ENCODE results near the gene MED13L.
"Not testable (repeated sequence)": the region's sequence is repeated elsewhere in the genome, so short reads cannot be mapped to it uniquely, and the experiment has no call there.

MED13L gene

DNA sequence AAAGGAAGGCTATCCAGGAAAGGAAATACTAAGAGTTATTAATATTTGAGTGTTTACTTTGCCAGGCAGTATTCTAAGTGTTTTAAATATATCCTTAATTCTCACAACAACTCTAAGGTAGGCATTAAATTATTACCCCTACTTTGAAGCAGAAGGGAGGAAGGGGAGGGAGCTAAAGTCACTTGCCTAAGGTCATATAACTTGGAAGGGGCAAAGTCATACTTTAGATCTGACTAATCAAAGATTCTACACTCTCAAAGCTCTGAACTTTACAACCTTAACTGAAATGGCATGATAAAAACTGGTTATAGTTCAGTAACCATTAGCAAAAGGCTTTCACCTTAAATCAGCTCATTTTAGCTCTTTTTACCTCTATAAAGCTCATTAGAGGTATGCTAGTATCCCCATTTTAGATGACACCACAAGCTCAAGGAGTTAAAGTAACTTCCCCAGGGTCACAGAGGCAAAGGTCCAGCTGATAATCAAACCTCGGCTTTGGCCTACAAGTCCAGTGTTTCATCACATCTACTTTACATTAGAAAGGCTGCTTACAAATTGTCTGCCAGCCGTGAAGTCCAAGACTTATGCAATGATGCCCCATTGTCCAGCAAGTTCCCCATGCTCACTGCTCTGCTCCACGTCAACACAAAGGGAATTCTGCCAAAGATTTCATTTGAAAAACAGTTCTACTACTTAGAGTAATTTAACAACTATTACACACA lies 223.9 kb downstream of the MED13L start:
- no peak for DNase-seq (ENCODE audit: low spot score)

DNA sequence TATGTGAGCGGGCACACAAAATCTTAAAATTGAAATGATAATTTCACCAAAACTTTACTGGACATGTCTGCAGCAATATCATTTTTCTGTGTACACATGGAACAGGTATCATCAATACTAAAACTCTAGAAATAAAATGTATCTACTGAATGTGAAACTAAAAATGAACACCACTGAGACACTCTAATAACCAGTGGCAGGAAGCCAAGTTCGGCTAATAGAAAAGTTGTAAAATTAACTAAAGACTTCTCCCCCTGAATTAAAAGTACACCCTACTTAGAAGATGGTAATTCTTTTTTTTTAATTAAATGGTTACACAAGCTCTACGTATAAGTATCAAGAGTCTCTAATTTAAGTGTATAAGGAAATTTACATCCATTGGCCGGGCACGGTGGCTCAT lies 227.2 kb downstream of the MED13L start:
- no peak for DNase-seq (ENCODE audit: low spot score)

DNA sequence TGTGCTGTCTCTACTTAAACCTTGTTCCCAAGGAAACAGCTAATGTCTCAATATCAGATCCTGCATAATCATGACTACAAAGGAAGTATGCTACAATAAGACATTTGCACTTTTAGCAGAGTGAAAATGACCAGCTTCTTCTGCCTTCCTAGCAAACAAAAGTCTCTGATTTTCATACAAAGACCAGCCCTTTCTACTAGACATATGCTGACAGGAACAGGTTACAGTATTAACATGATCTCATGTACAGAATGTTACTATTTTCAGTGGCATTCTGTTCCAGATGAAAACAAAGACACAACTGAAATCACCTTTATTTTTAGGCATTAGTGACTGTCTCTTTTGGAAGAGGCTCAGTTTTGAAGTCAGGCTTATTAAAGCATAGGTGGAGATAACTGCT lies 228.6 kb downstream of the MED13L start:
- peak; percentile 20 for DNase-seq (ENCODE audit: low spot score)

DNA sequence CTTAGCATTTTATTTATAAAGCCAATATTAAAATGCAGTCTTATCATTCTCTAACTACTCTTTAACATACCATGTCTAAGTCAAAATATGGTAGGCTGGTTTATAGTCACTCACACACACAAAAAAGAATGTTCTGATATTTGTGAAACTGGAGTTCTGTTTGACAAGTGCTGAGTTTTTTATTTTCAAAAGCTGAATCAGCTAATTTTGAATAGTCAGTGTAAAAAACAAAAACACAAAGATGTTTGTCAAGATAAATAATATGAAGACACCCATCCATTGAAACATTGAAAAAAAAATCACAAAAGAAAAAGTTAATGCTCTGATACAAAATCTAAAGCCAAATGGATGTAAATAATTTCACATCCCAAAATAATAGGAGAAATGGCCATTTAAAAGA lies 231.5 kb downstream of the MED13L start:
- no peak for DNase-seq (ENCODE audit: low spot score)

DNA sequence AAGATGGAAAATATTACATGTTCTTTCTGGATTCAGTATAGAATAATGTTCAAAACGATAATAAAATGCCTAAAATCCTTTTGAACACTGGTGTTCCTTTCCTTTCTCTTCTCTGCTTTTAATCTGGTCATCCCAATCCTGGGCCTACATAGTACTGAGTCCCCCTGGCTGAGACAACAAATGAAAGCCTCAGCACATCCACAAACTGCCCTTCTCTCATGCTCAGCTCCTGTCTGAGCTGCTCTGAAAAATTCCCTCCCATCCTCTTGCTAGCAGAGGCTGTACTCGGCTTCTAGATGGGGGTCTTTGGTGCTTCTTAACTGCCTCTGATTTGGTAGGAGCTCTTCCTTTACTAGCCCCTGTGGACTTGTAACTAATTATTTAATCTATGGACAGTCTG lies 232.3 kb downstream of the MED13L start:
- no peak for DNase-seq (ENCODE audit: low spot score)

DNA sequence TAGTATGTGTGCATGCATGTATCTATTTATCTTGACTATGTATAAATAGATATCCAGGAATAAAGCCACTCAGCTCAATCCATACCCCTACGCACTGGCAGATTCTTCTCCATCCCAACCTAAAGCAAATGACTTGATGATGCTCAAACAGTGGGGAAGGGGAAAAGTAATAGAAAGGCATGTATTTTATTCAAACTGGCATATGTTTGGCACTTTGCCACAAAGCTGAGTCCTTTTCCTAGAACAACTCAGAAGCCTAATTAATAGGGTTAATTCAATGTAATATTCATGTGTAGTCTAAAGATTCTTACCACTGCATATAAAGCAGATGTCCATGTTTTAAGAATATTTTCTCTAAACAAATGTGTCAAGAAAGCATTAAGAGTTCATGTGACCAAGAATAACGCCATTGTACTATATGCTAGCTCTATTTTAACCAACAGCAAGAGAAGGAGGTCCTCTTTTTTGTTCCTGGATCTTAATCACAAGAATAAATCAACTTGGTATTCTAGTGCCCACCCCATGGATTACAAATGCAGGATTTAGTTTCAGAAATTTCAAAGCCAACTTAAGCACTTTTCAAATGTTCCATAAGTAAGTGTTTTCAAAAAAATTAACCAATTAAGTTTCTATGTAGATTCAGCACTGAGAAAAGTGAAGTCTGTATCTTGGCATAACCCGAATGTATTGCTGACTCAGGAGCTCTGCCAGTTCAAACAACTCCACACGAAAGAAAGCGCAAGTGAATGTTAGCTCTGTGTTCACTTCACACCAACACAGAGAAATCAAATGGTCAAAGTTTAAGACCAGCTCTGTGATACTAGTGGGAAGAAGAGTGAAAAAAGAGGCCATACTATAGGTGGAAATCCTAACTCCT lies 233.6 kb downstream of the MED13L start:
- no peak for DNase-seq (ENCODE audit: low spot score)

DNA sequence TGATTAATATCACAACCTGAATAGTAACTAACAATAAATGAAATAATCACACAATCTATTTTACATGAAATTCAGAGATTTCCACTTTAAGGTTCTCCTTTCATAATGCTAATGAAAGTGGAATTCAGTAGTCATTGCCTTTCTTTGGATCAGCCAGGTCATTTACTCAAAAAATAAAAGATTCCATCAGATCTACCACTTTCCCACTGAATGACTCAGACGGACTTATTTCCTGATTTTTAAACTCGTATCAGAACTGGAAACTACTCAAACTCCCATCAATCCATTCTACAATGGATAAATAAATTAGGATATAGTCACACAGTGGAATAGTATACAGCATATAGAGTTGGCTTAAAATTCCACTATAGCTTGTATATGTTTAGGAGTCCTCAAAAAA lies 237.1 kb downstream of the MED13L start:
- no peak for DNase-seq (ENCODE audit: low spot score)

DNA sequence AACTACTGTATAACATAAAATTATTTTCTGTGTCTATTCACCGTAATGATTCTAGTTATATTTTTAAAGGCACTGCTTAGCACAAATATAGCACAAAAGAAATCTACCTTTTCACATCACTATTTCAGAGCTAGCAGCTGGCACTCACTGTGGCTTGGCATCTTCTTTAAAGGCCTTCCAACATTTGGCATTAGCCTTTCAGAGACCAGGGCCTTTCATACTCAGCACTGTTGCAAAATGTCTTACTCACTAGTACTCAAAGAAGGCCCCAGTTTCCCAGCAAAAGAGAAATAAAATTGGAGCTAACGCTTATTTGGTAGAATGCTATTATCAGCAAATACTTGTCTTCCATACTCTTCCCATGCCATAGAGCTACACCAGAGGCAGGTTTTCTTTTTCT lies 238.4 kb downstream of the MED13L start:
- DNase-seq (ENCODE audit: low spot score): no peak

DNA sequence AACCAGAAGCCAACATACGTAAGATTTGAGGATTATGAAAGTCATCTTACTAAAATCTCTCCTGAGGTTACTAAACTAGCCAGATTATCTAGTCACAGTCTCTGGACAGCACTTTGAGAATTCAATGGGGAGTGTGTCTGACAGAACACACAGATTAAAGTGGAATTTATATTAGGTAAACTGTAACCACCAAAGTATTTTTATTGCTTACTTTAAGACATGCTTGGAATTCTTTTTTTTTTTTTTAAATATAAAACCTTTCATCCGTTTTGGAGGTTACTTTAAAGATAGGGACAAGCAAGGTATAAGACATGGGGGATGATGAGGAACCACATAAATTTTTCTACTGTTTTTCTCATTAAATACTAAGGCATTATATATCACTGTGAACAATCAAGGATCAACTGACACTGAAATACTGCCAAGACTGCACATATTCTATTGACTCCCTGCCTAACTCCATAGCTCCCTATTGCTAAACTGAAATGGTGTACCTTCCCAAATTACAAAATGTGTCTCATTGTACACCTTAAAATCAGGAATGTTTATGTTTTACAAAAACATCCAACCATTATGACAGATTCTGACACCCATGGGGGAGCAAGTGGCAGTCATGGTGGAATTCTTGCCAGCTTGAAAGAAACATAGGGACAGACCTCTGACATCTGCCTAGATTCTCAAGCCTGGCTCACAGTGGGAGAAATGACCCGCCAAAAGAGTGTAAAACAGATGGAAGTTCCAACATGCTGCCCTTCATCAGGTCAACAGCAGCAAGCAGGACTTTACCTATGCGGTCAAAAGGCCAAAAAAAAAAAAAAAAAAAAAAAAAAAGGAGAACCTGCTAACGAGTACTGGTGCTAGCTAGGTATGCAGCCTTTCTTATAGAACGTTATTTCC lies 239.3 kb downstream of the MED13L start:
- DNase-seq (ENCODE audit: low spot score): no peak

DNA sequence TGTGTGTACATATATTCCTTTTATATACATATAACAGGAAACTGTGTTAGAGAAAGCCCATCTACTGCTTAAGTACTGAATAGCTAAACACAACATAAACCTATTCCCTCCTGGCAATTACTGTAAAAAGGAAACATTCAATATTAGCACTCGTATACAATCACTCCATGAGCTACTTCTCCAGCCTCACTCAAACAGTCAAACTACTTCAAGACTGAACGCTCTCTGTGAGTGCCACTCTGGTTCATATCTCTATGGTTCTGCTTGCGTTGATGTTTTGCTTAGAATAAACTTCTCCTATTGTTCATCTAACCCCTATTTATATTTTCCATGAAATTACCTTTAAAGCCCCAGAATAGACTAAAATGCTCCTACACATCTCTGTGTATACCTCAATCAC lies 243.7 kb downstream of the MED13L start:
- no peak for DNase-seq (ENCODE audit: low spot score)

DNA sequence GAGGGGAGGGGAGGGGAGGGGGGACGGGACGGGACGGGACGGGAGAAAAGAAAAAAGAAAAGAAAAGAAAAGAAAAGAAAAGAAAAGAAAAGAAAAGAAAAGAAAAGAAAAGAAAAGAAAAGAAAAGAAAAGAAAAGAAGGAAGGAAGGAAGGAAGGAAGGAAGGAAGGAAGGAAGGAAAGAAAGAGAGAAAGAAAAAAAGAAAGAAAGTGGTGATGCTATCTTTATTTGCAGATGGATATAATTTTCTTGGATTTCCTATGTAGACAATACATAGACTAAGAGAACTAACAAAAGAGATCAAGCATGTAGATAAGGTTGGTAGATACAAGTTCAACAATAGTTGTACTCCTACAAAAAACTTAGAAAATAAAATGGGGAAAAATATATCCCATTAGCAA lies 245.9 kb downstream of the MED13L start:
- DNase-seq (ENCODE audit: low spot score): not testable (repeated sequence)

DNA sequence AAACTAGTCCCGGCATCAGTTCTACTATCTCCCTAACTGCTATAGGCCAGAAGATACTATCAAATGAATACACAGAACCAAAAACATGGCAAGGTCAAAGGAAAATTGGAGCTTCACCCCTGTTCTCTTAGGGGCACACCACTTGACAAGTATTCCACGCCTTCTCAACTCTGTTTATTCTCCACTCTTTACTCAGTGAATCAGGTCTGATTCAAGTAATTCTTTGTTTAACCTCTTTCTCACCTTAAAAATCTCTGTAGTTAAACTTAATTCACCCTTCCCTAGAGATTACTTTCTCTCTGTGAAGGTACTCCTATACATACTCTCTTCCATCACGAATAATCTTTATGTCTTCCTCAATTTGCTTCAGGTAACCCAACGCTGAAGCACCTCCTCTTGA lies 248.9 kb downstream of the MED13L start:
- DNase-seq (ENCODE audit: low spot score): no peak

DNA sequence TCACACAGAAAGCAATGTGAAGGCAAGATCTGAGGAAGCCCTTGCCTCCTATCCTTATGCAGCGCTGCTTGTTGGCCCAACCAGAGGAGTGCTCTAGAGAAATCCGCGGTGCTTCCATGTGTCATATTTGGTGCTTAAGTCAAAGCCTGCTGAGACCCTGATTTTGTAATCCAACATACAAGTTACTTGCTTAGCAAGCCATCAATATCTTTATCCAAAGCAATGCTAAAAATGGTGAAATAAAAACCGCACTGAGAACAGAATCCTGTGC lies 250.0 kb downstream of the MED13L start:
- DNase-seq (ENCODE audit: low spot score): no peak

DNA sequence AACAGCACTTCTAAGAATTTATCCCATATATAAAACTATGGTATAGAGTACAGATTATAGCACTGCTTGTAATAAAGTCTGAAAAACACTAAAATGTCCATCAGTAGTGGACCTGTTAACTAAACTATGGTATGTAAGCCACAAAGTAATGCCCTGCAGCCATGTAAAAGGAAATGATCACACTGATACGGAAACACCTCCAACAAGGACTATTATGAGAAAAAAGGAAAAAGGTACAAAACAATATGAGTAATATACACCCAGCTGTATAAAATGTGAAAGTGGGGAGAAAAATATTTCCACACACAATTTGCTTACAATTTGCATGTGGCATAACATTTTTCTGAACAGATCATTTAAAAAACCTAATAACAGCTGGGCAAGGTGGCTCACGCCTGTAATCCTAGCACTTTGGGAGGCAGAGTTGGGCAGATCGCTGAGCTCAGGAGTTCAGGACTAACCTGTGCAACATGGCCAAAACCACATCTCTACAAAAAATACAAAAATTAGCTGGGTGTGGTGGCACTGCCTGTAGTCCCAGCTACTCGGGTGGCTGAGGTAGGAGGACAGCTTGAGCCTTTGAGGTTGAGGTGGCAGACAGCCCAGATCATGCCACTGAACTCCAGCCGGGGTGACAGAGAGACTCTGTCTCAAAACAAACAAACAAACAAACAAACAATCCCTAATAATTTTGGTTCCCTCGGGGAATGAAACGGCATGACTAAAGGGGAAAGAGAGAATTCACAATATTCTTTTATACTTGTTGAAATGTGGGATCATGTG lies 250.5 kb downstream of the MED13L start:
- no peak for DNase-seq (ENCODE audit: low spot score)

DNA sequence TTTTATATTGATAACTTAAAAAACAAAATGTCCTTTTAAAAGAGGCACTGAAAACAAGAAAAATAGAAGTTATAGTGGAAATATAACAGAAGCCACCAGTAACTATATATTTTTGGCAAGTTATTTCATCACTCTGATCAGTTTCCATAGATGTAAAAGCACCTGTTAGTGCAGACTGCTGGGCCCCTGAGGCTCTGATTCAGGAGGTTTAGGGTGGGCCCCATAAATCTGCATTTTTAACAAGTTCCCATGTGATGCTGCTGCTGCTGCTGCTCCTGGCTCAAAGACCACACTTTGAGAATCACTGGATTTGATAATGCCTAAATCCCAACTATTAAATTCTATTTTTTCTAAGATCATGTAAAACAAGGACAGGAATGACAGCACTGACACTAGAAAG lies 251.1 kb downstream of the MED13L start:
- no peak for DNase-seq (ENCODE audit: low spot score)

DNA sequence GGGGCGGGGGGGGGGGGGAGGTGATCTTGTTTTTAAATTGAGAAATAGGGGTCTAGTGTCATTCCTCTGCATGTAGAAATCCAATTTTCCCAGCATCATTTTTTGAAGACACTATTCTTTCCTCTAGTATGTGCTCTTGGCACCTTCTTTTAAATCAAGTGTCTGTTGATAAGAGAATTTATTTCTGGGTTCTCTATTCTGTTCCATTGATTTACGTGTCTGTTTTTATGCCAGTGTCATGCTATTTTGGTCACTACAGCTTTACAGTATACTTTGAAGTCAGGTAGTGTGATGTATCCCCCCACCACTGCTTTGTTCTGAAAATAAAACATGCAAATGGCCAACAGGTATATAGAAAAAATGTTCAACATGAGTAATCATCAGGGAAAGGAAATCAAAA lies 252.7 kb downstream of the MED13L start:
- no peak for DNase-seq (ENCODE audit: low spot score)

DNA sequence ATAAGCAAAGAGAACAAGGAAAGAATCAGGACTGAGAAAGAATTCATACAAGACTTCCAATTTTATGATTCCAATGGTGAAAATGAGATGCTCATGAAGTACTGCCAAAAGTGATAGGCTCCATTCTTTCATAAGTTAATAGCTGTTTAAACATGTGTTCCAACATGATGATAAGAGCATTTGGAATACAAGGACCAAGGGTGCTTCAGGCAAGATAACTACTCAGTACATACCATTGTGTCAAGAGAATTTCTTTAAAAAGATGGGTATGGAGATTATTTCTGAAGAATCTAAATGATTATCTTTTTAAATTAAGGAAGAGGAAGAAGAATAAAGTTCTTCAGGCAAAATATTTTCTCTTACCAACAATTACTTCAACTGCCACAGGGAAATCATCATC lies 258.1 kb downstream of the MED13L start:
- no peak for DNase-seq (ENCODE audit: low spot score)

DNA sequence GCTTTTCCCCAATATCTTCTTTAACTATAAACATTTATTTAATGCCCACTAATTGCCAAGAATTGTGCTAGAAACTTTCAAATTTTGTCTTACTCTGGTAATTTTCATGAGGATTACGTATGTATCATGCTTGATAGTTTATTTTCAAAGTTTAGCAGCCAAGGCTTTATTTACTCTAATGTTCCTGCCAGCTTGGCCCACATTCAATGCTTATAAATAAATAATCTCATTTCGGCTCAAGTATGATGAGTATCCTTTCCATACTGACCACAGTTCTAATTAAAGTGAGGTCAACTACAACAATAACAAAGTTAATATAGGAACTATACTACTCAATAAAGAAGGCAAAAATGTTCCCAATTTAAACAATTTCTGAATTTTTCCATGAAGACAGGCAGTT lies 259.2 kb downstream of the MED13L start:
- no peak for DNase-seq (ENCODE audit: low spot score)

DNA sequence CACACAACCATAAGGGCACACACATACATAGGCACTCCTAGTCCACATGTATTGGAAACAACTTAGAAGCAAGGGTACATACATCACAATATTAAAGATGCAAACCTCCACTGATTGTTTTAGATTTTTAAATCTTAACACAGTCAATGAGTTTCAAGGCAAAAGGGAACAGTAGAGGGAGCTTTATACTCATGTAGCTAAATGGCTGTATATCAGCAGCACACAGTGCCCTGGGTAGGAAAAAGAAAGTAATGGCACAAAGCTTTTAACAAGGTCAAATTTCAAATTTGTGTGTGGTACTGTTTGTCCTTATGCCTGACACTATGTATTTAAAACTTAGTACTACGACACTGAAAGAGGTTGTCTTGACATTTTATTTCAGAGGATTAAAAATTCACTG lies 262.0 kb downstream of the MED13L start:
- DNase-seq (ENCODE audit: low spot score): peak; percentile 16

DNA sequence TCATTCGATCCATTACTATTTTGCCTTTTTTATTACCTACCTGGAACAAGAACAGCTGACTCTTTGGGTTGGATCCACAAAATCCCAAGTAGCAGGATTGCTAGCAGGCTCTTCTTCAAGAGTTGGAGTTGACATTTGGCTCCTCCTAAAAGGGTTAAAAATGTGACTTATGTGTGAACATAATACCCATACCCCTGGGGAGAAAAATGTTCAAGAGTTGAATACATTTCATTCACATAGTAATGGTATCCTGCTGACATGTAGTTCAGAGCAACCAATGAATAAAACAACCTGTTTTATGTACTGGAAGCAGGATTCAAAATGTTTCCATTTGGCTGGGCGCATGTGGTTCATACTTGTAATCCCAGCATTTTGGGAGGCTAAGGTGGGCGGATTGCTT lies 264.7 kb downstream of the MED13L start:
- no peak for DNase-seq (ENCODE audit: low spot score)

DNA sequence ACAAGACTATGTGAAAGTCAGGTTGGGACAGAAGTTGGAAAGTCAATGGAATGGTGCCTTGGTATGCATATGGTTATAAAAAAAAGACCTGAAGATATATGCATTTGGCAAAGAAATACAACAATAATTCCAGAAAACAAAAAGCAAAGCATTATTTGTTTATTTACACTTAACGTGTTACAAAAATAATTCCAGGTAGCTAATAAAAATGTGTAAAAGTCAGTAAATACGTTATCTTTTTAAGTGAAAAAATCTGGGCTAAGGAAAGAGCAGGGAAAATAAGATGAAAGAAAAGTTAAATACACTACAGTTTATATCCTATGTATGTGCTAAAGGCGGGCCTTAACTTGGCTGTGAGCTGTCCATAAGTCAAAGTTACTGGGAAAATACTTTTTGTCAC lies 266.3 kb downstream of the MED13L start:
- no peak for DNase-seq (ENCODE audit: low spot score)

DNA sequence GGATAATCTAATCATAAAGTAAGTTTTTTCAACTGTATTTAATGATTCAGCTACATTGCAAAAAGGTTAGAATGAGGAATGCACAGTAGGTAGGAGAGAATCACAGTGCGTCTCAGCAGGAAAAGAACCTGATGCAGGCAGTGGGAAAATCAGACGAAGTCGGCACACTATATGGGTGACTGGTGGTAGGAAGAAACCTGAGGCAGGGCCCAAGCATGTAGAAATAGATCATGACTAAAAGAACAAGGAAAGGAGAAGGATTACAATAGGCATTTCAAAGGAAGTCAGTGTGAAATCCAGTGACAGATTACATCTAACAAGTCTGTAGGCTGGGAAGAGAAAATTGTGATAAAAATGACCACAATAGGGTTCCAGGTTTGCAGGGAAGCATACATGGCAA lies 267.0 kb downstream of the MED13L start:
- no peak for DNase-seq (ENCODE audit: low spot score)

Data from kidney capillary endothelial cell (primary cell).